ENCODE results near the gene REC8. TPM values are rescaled to one million over a fixed set of nuclear protein-coding genes. Genes with fewer than 3 reads are reported as not detected.

The REC8 gene
- total RNA-seq, 1 donor from 2014 or later: 69.2 TPM

DNA sequence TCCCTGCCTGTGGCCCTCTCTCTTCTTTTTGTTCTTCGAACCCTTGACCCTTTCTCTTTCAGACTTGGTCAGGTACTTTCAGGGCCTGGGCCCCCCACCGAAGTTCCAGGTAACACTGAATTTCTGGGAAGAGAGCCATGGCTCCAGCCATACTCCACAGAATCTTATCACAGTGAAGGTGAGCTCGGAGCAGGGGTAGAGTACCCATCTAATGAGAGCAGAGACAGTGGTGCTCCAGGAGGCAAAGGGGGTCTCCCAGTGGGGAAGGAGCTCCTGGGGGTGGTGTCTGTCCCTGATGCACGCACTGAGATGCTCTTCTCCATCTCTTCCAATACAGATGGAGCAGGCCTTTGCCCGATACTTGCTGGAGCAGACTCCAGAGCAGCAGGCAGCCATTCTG is 6.1 kb upstream of the REC8 start:
- no peak for DNase-seq (ENCODE audit: low read depth)
- Histone ChIP-seq H3K27me3 (ENCODE audit: control insufficient read depth, insufficient read depth, low read length) (no peaks in the 10 kb centered on the region), H3K36me3 (ENCODE audit: control insufficient read depth, insufficient read depth, low read length) (peaks cover 7% of the 10 kb centered on the region), H3K4me3 (ENCODE audit: low read depth, low read length) (no peak overlapping the region)
- TF ChIP-seq, protein P1, sequence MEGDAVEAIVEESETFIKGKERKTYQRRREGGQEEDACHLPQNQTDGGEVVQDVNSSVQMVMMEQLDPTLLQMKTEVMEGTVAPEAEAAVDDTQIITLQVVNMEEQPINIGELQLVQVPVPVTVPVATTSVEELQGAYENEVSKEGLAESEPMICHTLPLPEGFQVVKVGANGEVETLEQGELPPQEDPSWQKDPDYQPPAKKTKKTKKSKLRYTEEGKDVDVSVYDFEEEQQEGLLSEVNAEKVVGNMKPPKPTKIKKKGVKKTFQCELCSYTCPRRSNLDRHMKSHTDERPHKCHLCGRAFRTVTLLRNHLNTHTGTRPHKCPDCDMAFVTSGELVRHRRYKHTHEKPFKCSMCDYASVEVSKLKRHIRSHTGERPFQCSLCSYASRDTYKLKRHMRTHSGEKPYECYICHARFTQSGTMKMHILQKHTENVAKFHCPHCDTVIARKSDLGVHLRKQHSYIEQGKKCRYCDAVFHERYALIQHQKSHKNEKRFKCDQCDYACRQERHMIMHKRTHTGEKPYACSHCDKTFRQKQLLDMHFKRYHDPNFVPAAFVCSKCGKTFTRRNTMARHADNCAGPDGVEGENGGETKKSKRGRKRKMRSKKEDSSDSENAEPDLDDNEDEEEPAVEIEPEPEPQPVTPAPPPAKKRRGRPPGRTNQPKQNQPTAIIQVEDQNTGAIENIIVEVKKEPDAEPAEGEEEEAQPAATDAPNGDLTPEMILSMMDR (IDR thresholded peaks at IDR 0.05; ENCODE audit: insufficient read depth, low read length, poor library complexity, severe bottlenecking): no peak

DNA sequence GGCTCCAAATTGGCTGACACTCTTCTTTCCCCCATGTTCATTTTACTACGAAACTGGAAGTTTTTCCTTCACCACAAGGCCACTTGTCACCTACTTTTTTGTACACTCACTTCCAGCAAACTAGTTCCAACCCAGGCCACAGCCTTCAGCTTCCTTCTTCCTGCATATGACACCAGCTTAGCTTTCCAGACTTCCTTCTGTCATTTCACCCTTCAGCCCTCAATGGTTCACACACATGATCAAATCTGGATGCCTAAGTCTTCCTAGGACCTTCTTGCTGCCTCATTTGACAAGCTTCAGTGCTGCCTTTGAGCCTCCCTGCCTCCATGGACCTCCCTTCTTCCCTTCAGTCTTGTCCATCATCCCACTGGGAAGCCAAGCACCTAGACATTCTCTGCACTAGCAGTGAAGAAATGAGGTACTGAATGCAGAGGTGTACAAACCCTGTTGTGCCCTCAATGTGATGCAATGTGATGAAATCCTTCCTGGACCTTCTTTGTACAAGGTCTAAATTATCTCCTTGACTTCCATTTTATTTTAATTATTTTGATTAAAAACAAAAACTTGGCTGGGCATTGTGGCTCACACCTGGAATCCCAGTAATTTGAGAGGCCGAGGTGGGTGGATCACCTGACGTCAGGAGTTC is 4.3 kb upstream of the REC8 start:
- no peak for DNase-seq (ENCODE audit: low read depth)
- Histone ChIP-seq H3K27me3 (ENCODE audit: control insufficient read depth, insufficient read depth, low read length) (no peaks in the 10 kb centered on the region), H3K4me3 (ENCODE audit: low read depth, low read length) (no peak overlapping the region), H3K36me3 (ENCODE audit: control insufficient read depth, insufficient read depth, low read length) (peaks cover 7% of the 10 kb centered on the region)
- TF ChIP-seq, protein P1 (IDR thresholded peaks at IDR 0.05; ENCODE audit: insufficient read depth, low read length, poor library complexity, severe bottlenecking): no peak

DNA sequence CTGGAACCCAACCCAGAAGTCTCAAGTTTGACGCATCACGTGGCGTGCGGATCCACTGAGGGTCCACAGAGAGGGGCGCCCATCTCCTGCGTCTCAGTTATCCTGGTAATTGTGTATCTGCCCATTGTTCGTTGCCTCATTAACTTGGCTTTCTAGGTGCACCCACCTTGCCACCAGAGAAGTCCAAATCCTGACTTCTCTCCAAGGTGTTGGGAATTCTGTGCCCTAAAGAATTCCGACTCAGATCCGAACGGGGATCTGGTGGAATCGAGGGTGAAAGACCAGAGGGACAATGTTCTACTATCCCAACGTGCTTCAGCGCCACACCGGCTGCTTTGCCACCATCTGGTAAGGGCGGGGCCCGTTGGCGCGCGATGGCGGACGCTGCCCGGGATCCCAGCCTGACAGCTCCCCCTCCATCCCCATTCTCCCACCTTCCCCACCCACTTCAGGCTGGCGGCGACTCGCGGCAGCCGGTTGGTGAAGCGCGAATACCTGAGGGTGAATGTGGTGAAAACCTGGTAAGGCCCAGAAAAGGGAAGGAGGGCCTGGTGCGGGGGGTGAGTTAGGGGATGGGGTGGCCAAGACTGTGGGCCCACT is 481 bp downstream of the REC8 start:
- no peaks in the 10 kb centered on the region for H3K27me3 ChIP-seq (ENCODE audit: control insufficient read depth, insufficient read depth, low read length)
- DNase-seq (ENCODE audit: low read depth): no peak
- peaks cover 8% of the 10 kb centered on the region for H3K36me3 ChIP-seq (ENCODE audit: control insufficient read depth, insufficient read depth, low read length)
- TF ChIP-seq, protein P1 (IDR thresholded peaks at IDR 0.05; ENCODE audit: insufficient read depth, low read length, poor library complexity, severe bottlenecking): no peak
- H3K4me3 ChIP-seq (ENCODE audit: low read depth, low read length): peak overlapping the region; percentile 78

DNA sequence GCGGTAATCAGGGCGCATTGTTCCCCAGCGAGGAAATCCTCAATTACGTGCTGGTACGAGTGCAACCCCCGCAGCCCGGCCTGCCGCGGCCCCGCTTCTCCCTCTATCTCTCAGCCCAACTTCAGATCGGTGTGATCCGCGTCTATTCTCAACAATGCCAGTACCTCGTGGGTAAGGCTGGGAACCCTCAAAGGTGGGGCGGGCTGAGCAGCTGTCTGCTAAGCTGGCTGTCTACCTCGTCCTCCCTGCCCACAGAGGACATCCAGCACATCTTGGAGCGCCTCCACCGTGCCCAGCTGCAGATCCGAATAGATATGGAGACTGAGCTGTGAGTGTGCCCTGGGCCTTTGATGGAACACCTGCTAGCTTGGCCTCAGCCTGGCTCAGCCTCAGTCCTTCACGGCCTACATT is 996 bp downstream of the REC8 start:
- no peak for DNase-seq (ENCODE audit: low read depth)
- Histone ChIP-seq H3K36me3 (ENCODE audit: control insufficient read depth, insufficient read depth, low read length) (peaks cover 7% of the 10 kb centered on the region), H3K27me3 (ENCODE audit: control insufficient read depth, insufficient read depth, low read length) (no peaks in the 10 kb centered on the region), H3K4me3 (ENCODE audit: low read depth, low read length) (peak overlapping the region; percentile 78)
- TF ChIP-seq, protein P1 (IDR thresholded peaks at IDR 0.05; ENCODE audit: insufficient read depth, low read length, poor library complexity, severe bottlenecking): no peak

DNA sequence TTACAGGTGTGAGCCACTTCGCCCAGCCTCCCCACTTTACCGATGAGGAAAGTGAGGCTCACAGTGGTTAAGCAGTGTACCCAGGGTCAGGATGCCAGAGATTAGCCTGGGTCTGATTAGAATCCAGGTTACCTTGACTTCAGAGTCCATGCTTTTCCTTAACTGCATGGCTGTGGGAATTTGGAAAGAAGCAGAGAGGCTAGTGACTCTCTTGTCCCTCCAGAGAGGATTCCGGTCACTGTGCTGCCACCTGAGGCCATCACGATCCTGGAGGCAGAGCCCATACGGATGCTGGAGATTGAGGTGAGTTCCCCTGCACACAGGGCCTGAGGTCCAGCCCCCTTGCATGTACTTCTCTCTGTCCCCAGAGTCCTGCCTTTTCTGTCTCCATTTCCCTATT is 4.7 kb downstream of the REC8 start:
- Histone ChIP-seq H3K27me3 (ENCODE audit: control insufficient read depth, insufficient read depth, low read length) (no peaks in the 10 kb centered on the region), H3K4me3 (ENCODE audit: low read depth, low read length) (no peak overlapping the region), H3K36me3 (ENCODE audit: control insufficient read depth, insufficient read depth, low read length) (peaks cover 14% of the 10 kb centered on the region)
- TF ChIP-seq, protein P1 (IDR thresholded peaks at IDR 0.05; ENCODE audit: insufficient read depth, low read length, poor library complexity, severe bottlenecking): no peak
- DNase-seq (ENCODE audit: low read depth): no peak

Data from kidney epithelial cell (primary cell).